ENCODE results near the gene ITGB1BP2.
"Not testable (repeated sequence)": the region's sequence is repeated elsewhere in the genome, so short reads cannot be mapped to it uniquely, and the experiment has no call there.

The ITGB1BP2 gene

GRCh38 chrX:71302461-71303213 lies 1.1 kb downstream of the ITGB1BP2 start:
- DNase-seq (ENCODE audit: low read depth), result no peak

DNA sequence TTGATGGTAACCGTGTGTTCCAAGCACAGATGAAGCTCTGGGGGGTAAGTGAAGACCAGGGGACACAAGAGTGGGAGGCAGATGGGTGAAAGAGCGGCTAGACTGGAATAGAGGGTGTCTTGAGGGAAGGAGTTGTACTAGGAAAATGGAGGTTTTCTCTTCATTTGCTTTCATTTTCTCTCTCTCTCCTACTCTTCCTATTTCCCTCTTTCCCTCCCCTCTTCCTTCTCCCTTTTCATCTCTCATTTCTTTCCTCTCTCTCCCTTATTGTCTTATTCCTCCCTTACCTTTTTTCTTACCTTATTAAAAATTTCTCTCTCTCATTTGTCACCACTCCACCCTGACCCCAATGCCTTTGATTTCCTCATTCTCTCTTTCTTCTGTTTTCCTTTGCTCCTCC lies 3.0 kb downstream of the ITGB1BP2 start:
- DNase-seq (ENCODE audit: low read depth), result no peak

- peak; percentile 41 for DNase-seq (ENCODE audit: low read depth)
Measured at GRCh38 chrX:71315917-71316316, 14.4 kb downstream of the ITGB1BP2 start.

DNA sequence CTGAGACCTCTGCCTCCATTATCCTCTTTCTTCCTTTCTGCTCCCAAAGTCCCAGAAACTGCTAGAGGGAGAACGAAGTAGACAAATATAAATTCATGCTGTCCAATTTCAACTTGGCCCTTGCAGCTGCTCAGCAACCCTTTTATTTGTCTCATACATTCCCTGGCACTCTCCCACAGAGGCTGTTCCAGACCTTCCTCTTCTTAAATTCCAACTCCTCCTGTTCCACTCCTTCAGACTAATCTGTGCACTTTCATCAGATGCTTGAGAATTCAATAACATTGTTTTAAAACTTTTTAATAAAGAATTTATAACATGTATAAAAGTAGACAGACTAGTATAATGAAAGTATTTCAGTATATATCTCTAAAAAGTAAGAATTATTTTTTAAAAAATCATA lies 15.4 kb downstream of the ITGB1BP2 start:
- DNase-seq (ENCODE audit: low read depth), result not testable (repeated sequence)

DNA sequence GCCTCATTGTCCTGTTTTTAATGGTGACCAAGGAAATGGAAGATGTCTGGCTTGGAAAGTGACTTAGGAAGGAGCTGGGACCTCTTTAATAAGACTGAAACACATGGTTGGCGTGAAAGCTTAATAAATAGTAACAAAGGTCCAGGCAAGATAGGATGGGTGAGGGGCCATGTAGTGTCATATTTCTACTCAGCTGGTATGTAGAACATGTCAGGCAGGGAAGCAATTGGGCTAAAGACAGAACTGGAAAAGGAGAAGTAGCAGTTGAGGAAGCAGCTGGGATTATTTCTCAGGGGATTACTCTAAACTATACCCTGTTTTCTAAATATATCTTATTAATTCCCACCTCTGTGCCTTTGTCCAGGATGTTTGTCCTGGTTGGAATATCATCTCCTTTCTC lies 18.6 kb downstream of the ITGB1BP2 start:
- no peak for DNase-seq (ENCODE audit: low read depth)

GRCh38 chrX:71321731-71322130 lies 20.2 kb downstream of the ITGB1BP2 start:
- no peak for DNase-seq (ENCODE audit: low read depth)

DNA sequence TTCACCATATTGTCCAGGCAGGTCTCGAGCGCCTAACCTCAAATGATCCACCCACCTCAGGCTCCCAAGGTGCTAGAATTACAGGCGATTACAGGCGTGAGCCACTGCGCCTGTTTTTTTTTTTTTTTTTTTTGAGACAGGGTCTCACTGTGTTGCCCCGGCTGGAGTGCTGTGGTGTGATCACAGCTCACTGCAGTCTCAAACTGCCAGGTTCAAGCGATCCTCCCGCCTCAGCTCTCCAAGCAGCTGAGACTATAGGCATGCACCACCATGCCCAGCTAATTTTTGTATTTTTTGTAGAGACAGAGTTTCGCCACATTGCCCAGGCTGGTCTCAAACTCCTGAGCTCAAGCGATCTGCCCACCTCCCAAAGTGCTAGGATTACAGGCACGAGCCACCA lies 22.9 kb downstream of the ITGB1BP2 start:
- DNase-seq (ENCODE audit: low read depth), result not testable (repeated sequence)

GRCh38 chrX:71326394-71326793 lies 24.8 kb downstream of the ITGB1BP2 start:
- no peak for DNase-seq (ENCODE audit: low read depth)

DNA sequence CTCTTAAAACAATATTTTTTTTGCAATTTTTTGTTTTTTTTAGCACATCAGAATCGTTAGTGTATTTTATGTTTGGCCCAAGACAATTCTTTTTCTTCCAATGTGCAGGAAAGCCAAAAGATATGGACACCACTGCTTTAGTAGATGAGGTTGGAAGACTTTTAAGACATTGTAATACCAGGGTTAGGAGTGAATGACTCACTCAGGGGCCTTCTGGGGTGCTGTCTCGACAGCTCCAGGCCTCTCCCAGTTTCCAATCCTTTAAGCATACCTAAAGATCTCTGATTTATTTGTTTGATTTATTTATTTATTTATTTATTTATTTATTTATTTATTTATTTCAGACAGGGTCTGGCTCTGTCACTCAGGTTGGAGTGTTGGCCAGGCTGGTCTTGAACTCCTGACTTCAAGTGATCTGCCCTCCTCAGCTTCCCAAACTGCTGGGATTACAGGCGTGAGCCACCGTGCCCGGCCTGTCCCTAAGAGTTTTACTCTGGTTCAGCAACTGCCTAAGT lies 47.7 kb downstream of the ITGB1BP2 start:
- DNase-seq (ENCODE audit: low read depth), result not testable (repeated sequence)

- not testable (repeated sequence) for DNase-seq (ENCODE audit: low read depth)
Measured at GRCh38 chrX:71349867-71350266, 48.3 kb downstream of the ITGB1BP2 start.

GRCh38 chrX:71352439-71352838 lies 50.9 kb downstream of the ITGB1BP2 start:
- DNase-seq (ENCODE audit: low read depth), result not testable (repeated sequence)
